ENCODE results near the gene NDUFB11.

DNA sequence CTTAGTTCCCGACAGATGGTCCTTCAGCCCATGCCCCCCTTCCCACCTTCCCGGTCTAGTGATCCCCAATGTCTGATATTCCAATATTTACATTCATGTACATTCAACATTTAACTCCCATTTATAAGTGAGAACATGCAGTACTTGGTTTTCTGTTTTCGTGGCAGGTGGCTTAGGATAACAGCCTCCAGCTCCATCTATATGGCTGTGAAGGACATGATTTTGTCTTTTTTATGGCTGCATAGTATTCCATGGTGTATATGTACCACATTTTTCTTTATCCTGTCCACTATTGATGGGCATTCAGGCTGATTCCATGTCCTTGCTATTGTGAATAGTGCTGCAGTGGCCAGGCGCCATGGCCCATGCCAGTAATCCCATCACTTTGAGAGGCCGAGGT lies 14.3 kb upstream of the NDUFB11 start:
- TF ChIP-seq, protein P1, sequence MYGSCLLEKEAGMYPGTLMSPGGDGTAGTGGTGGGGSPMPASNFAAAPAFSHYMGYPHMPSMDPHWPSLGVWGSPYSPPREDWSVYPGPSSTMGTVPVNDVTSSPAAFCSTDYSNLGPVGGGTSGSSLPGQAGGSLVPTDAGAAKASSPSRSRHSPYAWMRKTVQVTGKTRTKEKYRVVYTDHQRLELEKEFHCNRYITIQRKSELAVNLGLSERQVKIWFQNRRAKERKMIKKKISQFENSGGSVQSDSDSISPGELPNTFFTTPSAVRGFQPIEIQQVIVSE (CRISPR knock-in tag; IDR thresholded peaks at IDR 0.05; ENCODE audit: borderline replicate concordance) = no peak
- TF ChIP-seq, protein P2, sequence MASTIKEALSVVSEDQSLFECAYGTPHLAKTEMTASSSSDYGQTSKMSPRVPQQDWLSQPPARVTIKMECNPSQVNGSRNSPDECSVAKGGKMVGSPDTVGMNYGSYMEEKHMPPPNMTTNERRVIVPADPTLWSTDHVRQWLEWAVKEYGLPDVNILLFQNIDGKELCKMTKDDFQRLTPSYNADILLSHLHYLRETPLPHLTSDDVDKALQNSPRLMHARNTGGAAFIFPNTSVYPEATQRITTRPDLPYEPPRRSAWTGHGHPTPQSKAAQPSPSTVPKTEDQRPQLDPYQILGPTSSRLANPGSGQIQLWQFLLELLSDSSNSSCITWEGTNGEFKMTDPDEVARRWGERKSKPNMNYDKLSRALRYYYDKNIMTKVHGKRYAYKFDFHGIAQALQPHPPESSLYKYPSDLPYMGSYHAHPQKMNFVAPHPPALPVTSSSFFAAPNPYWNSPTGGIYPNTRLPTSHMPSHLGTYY (CRISPR knock-in tag; IDR thresholded peaks at IDR 0.05) = no peak
- TF ChIP-seq, protein P3, sequence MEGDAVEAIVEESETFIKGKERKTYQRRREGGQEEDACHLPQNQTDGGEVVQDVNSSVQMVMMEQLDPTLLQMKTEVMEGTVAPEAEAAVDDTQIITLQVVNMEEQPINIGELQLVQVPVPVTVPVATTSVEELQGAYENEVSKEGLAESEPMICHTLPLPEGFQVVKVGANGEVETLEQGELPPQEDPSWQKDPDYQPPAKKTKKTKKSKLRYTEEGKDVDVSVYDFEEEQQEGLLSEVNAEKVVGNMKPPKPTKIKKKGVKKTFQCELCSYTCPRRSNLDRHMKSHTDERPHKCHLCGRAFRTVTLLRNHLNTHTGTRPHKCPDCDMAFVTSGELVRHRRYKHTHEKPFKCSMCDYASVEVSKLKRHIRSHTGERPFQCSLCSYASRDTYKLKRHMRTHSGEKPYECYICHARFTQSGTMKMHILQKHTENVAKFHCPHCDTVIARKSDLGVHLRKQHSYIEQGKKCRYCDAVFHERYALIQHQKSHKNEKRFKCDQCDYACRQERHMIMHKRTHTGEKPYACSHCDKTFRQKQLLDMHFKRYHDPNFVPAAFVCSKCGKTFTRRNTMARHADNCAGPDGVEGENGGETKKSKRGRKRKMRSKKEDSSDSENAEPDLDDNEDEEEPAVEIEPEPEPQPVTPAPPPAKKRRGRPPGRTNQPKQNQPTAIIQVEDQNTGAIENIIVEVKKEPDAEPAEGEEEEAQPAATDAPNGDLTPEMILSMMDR (IDR thresholded peaks at IDR 0.05) = no peak
- no peak for TF ChIP-seq ZNF416 (CRISPR knock-in tag; IDR thresholded peaks at IDR 0.05)
- TF ChIP-seq ZNF121 (CRISPR knock-in tag; IDR thresholded peaks at IDR 0.05) = no peak
- TF ChIP-seq, protein P4, sequence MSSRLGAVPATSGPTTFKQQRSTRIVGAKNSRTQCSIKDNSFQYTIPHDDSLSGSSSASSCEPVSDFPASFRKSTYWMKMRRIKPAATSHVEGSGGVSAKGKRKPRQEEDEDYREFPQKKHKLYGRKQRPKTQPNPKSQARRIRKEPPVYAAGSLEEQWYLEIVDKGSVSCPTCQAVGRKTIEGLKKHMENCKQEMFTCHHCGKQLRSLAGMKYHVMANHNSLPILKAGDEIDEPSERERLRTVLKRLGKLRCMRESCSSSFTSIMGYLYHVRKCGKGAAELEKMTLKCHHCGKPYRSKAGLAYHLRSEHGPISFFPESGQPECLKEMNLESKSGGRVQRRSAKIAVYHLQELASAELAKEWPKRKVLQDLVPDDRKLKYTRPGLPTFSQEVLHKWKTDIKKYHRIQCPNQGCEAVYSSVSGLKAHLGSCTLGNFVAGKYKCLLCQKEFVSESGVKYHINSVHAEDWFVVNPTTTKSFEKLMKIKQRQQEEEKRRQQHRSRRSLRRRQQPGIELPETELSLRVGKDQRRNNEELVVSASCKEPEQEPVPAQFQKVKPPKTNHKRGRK (CRISPR knock-in tag; IDR thresholded peaks at IDR 0.05; ENCODE audit: borderline replicate concordance) = no peak
